ENCODE results near the gene CFAP221. TPM values are rescaled to one million over a fixed set of nuclear protein-coding genes. Genes with fewer than 3 reads are reported as not detected.
A peak's percentile ranks its signal among the peaks of the same experiment; 100 is the strongest.

CFAP221 gene
- total and polyA plus RNA-seq, 10 of the 15 experiments (the other 5 are each of a cell fraction or from before 2014, with no cell fraction given): not detected

- Histone ChIP-seq H3K27ac (ENCODE audit: control insufficient read depth, insufficient read depth) (no peak overlapping the region), H3K36me3 (ENCODE audit: control insufficient read depth in 2 of 2, insufficient read depth in 2 of 2, low read length in 1 of 2) (no peaks in the 10 kb centered on the region), H2AFZ (ENCODE audit: control insufficient read depth, low read depth, low read length) (no peak overlapping the region), H3K79me2 (ENCODE audit: control insufficient read depth, insufficient read depth, low read length) (no peaks in the 10 kb centered on the region), H3K9me3 (replicated peaks; ENCODE audit: control insufficient read depth, insufficient read depth, low read length) (no peaks in the 10 kb centered on the region; the same call in 1 of the 3 replicates), H3K4me1 (ENCODE audit: control insufficient read depth, insufficient read depth, low read length) (peaks cover 4% of the 10 kb centered on the region), H3K27me3 (replicated peaks in 1 of 2; ENCODE audit: control insufficient read depth in 2 of 2, insufficient read depth in 2 of 2, low read length in 1 of 2) (peaks cover 0 to 9% of the 10 kb centered on the region in 2 experiments; a peak in 2 of 4 replicates), H3K9ac (ENCODE audit: control insufficient read depth, insufficient read depth, low read length) (no peak overlapping the region), H4K20me1 (ENCODE audit: control insufficient read depth, insufficient read depth) (no peaks in the 10 kb centered on the region; the same call in 1 of the 2 replicates), H3K4me3 (no peak overlapping the region), H3K4me2 (ENCODE audit: control insufficient read depth, insufficient read depth) (no peak overlapping the region)
- in situ Hi-C loops (cut with MboI): no loop called here
- POLR2A ChIA-PET: no interaction called here
- RAD21 ChIA-PET (ENCODE audit: unreplicated experiment): no interaction called here
- WGBS (ENCODE audit: insufficient coverage, insufficient replicate concordance, low lambda C conversion rate, missing lambda C conversion rate): 2% methylated on average over 2 of the region's 2 CpGs
- TF ChIP-seq MEF2A (IDR thresholded peaks at IDR 0.05; ENCODE audit: insufficient read depth, low read depth, low read length) (no peak), ZNF217 (IDR thresholded peaks at IDR 0.05) (no peak), NFXL1 (IDR thresholded peaks at IDR 0.05; ENCODE audit: borderline replicate concordance) (no peak), EGR1 (IDR thresholded peaks at IDR 0.05; ENCODE audit: borderline replicate concordance in 1 of 2, low read depth in 2 of 2, low read length in 2 of 2) (no peak), TBL1XR1 (IDR thresholded peaks at IDR 0.05; ENCODE audit: low read depth, low read length) (no peak), E2F4 (IDR thresholded peaks at IDR 0.05; ENCODE audit: low read depth, low read length) (no peak), ASH2L (IDR thresholded peaks at IDR 0.05; ENCODE audit: borderline replicate concordance, low read depth) (no peak), MXI1 (IDR thresholded peaks at IDR 0.05; ENCODE audit: low read depth, low read length) (no peak), SUZ12 (IDR thresholded peaks at IDR 0.05; ENCODE audit: unreplicated experiment) (no peak), NR2C1 (IDR thresholded peaks at IDR 0.05) (no peak), CBX3 (IDR thresholded peaks at IDR 0.05; ENCODE audit: borderline replicate concordance, low read depth) (no peak), ZBTB11 (CRISPR knock-in tag; IDR thresholded peaks at IDR 0.05) (no peak), MYB (IDR thresholded peaks at IDR 0.05; ENCODE audit: borderline replicate concordance, low read depth, low read length) (no peak)
- TF ChIP-seq, protein P1, sequence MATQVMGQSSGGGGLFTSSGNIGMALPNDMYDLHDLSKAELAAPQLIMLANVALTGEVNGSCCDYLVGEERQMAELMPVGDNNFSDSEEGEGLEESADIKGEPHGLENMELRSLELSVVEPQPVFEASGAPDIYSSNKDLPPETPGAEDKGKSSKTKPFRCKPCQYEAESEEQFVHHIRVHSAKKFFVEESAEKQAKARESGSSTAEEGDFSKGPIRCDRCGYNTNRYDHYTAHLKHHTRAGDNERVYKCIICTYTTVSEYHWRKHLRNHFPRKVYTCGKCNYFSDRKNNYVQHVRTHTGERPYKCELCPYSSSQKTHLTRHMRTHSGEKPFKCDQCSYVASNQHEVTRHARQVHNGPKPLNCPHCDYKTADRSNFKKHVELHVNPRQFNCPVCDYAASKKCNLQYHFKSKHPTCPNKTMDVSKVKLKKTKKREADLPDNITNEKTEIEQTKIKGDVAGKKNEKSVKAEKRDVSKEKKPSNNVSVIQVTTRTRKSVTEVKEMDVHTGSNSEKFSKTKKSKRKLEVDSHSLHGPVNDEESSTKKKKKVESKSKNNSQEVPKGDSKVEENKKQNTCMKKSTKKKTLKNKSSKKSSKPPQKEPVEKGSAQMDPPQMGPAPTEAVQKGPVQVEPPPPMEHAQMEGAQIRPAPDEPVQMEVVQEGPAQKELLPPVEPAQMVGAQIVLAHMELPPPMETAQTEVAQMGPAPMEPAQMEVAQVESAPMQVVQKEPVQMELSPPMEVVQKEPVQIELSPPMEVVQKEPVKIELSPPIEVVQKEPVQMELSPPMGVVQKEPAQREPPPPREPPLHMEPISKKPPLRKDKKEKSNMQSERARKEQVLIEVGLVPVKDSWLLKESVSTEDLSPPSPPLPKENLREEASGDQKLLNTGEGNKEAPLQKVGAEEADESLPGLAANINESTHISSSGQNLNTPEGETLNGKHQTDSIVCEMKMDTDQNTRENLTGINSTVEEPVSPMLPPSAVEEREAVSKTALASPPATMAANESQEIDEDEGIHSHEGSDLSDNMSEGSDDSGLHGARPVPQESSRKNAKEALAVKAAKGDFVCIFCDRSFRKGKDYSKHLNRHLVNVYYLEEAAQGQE (IDR thresholded peaks at IDR 0.05; ENCODE audit: low read depth, low read length): no peak
- DNase-seq (ENCODE audit: low read depth, low spot score): no peak
- BruUV-seq (replicated peaks): no TSS peak
- CTCF ChIA-PET: interaction anchor here (0.5 to 1.7 kb wide), 3 partner anchors 9 to 57 kb away, joined by 3 to 6 read pairs (median 4); no protein-coding TSS in a partner anchor
- no peak for FAIRE-seq
- peak; percentile 50; the same call in 2 of the 3 replicates for ATAC-seq
- SMC1A ChIA-PET (ENCODE audit: uncharacterized antibody, unreplicated experiment): interaction anchor here (1.3 kb wide), 1 partner anchor 11 kb away, joined by 4 read pairs; no protein-coding TSS in a partner anchor
- intact Hi-C loops (cut with micrococcal nuclease; ENCODE audit: unreplicated experiment): no loop called here
These were observed 30.6 kb downstream of the CFAP221 start for GRCh38 chr2:119574864-119575263.
